ENCODE data around the gene RSRC1. TPM values are rescaled to one million over a fixed set of nuclear protein-coding genes. Genes with fewer than 3 reads are reported as not detected.

The RSRC1 gene
- total and polyA plus RNA-seq, 2 of the 8 experiments (the other 6 are each of a cell fraction or from before 2014, with no cell fraction given) = 2.0 to 27.9 TPM

GRCh38 chr3:158419820-158420653, 310.1 kb downstream of the RSRC1 start:
- no peak overlapping the region for H3K4me3 ChIP-seq (ENCODE audit: extremely low read depth in 1 of 4, insufficient read depth in 2 of 4, low read depth in 3 of 4, low read length in 4 of 4)
- H3K4me2 ChIP-seq (ENCODE audit: insufficient read depth in 1 of 2, low read depth in 2 of 2, low read length in 2 of 2) = no peak overlapping the region
- H3K4me1 ChIP-seq (replicated peaks in 1 of 4; ENCODE audit: control insufficient read depth in 3 of 4, insufficient read depth in 4 of 4, low read length in 3 of 4) = no peaks in the 10 kb centered on the region
- no peak for DNase-seq (ENCODE audit: low read depth in 1 of 2, low spot score in 2 of 2)
- no peak overlapping the region for H2AFZ ChIP-seq (ENCODE audit: low read length)
- H3K4ac ChIP-seq (replicated peaks; ENCODE audit: insufficient read length, low read depth, low read length) = no peak overlapping the region
- ChIA-PET POLR2A (ENCODE audit: partially characterized antibody) (no interaction called here), CTCF (ENCODE audit: partially characterized antibody) (interaction anchor here (1.0 kb wide), 1 partner anchor 14 kb away, joined by 3 read pairs; no protein-coding TSS in a partner anchor)
- no peak overlapping the region for H4K5ac ChIP-seq (ENCODE audit: insufficient read length, low read depth, low read length)
- H3K9me3 ChIP-seq (ENCODE audit: insufficient read depth in 2 of 2, low read depth in 1 of 2, low read length in 1 of 2) = no peaks in the 10 kb centered on the region
- H3K14ac ChIP-seq (ENCODE audit: insufficient read length) = no peak overlapping the region
- no peak overlapping the region for H4K8ac ChIP-seq (ENCODE audit: extremely low read depth, insufficient read depth, low read length)
- no peaks in the 10 kb centered on the region for H3K27me3 ChIP-seq (replicated peaks in 1 of 4; ENCODE audit: control insufficient read depth in 3 of 4, extremely low read depth in 1 of 4, insufficient read depth in 3 of 4, low read length in 3 of 4)
- no peak overlapping the region for H3K23ac ChIP-seq (ENCODE audit: insufficient read length)
- no peaks in the 10 kb centered on the region for H4K20me1 ChIP-seq (replicated peaks in 1 of 2; ENCODE audit: control insufficient read depth in 1 of 2, insufficient read depth in 2 of 2, low read length in 2 of 2)
- H2AK5ac ChIP-seq (ENCODE audit: low read depth, low read length) = no peak overlapping the region
- no peak overlapping the region for H2BK5ac ChIP-seq (ENCODE audit: low read depth, low read length)
- no peak for FAIRE-seq
- no peak overlapping the region for H2BK15ac ChIP-seq (ENCODE audit: low read length)
- no peak overlapping the region for H4K91ac ChIP-seq (replicated peaks; ENCODE audit: insufficient read length, low read length)
- H3K9ac ChIP-seq (replicated peaks in 1 of 4; ENCODE audit: extremely low read depth in 1 of 4, low read depth in 3 of 4, low read length in 3 of 4) = no peak overlapping the region
- WGBS, 2 experiments (ENCODE audit: extremely low coverage in 1 of 2, insufficient coverage in 1 of 2, insufficient read length in 1 of 2, insufficient replicate concordance in 2 of 2, low coverage in 1 of 2, low lambda C conversion rate in 2 of 2, missing lambda C conversion rate in 1 of 2) = 82% methylated on average over 5 of the region's 5 CpGs; no CpG with 5 or more reads in 1 of the 2 experiments
- no peaks in the 10 kb centered on the region for H3K36me3 ChIP-seq (ENCODE audit: control insufficient read depth in 2 of 4, insufficient read depth in 4 of 4, low read length in 3 of 4)
- no peak overlapping the region for H2BK12ac ChIP-seq (ENCODE audit: low read depth, low read length)
- H3K18ac ChIP-seq (ENCODE audit: extremely low read depth, low read length) = no peak overlapping the region
- H3K56ac ChIP-seq (replicated peaks; ENCODE audit: insufficient read length, low read depth, low read length) = no peak overlapping the region
- no peak overlapping the region for H2BK20ac ChIP-seq (ENCODE audit: low read length)
- H2BK120ac ChIP-seq (replicated peaks; ENCODE audit: low read depth, low read length) = no peak overlapping the region
- no peak overlapping the region for H3K27ac ChIP-seq (ENCODE audit: low read depth, low read length)
- no peaks in the 10 kb centered on the region; the same call in 1 of the 2 replicates for H3K23me2 ChIP-seq (ENCODE audit: low read depth, low read length)
- H3K79me2 ChIP-seq (ENCODE audit: control insufficient read depth in 1 of 2, insufficient read depth in 2 of 2, low read length in 2 of 2) = no peaks in the 10 kb centered on the region
- no peaks in the 10 kb centered on the region for H3K79me1 ChIP-seq (ENCODE audit: low read depth, low read length)
- no peak for TF ChIP-seq EP300 (IDR thresholded peaks at IDR 0.05; ENCODE audit: borderline replicate concordance in 1 of 2, low read depth in 2 of 2, low read length in 2 of 2)
- TF ChIP-seq CHD1 (IDR thresholded peaks at IDR 0.05; ENCODE audit: low read depth, low read length) = no peak
- no peak for TF ChIP-seq CTCF (IDR thresholded peaks at IDR 0.05; ENCODE audit: control extremely low read depth in 1 of 3, insufficient read depth in 1 of 3, low read depth in 1 of 3, low read length in 3 of 3)
- TF ChIP-seq E2F6 (IDR thresholded peaks at IDR 0.05) = no peak
- no peak for TF ChIP-seq CREB1 (IDR thresholded peaks at IDR 0.05)
- TF ChIP-seq SIN3A (conservative IDR thresholded peaks at IDR 0.05 in 1 of 2, IDR thresholded peaks at IDR 0.05 in 1 of 2; ENCODE audit: low read depth in 1 of 2, low read length in 2 of 2) = no peak
- no peak for TF ChIP-seq FOSL1 (IDR thresholded peaks at IDR 0.05; ENCODE audit: insufficient read depth, low read depth, low read length)
- no peak for TF ChIP-seq CBX8 (IDR thresholded peaks at IDR 0.05; ENCODE audit: borderline replicate concordance, low read depth, low read length)
- TF ChIP-seq TBP (IDR thresholded peaks at IDR 0.05; ENCODE audit: low read depth, low read length) = no peak

Data from H1 (cell line).